HG03575 (cell line): ENCODE results near the gene FARS2.
"Not testable (repeated sequence)": the region's sequence is repeated elsewhere in the genome, so short reads cannot be mapped to it uniquely, and the experiment has no call there.

ENCODE experiments used
- ATAC-seq: cut with Tn5 transposase; IDR thresholded peaks from one replicate; pipeline ENCODE4 v1.9.1; 2021; ENCODE audit not compliant: unreplicated experiment, insufficient number of reproducible peaks, low FRiP score; ENCODE audit errors: extremely low read depth

The FARS2 gene

GRCh38 chr6:5679270-5679669 lies 418.0 kb downstream of the FARS2 start:
- no peak for ATAC-seq

DNA sequence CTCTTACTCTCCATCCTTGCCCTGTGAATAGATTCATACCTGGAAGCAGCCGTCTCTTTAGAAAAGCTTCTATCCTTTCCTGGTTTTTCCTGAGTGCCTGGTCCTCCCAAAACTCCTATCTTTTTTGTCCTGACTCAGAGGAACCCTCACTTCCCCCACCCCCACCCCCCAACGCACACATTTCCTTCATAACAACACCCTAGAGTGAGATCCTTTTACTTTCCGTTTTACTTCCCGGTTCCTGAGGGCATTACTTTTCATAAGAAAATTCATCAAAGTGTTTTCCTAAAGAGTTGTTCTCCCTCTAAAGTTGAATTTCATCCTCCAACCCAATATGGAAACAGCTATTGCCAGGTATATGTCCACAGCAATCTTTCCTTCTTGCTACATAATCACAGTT lies 418.4 kb downstream of the FARS2 start:
- ATAC-seq = no peak

DNA sequence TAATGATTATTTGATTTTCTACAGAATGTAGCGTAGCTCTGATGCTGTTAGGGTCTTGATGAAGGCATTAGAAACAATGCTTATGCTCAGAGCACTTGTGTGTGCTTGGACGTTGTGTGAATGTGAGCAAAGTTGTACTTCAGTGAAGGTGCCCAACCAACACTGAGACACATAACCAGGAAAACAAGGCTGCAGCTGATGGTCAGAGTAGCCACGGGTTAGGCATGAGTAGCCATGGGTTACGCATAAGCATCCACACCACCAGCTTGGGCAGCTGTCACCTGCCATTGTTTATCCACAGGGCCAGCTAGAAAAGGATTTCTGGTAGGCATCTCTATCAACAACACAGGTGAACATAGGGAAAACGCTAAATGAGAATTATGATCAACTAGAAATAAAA lies 418.8 kb downstream of the FARS2 start:
- no peak for ATAC-seq

DNA sequence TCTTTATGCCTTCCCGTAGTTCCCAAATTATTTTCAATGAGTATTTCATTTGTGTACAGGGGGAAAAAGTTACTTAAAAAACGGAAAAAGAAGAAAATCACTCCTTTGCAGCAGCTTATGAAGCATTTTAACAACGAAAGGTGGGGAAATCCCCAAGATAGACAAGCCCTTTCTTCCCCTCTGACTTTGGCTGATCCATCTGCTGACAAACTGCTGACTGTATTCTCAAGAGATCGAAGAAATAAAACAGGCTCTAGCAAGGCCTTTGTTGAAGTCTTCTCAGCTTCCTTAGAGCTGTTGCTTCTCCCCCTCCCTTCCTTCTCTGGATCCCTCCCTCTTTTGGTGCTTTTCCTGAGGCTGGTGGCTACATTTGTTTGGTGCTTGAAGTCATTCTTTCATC lies 420.2 kb downstream of the FARS2 start:
- no peak for ATAC-seq

DNA sequence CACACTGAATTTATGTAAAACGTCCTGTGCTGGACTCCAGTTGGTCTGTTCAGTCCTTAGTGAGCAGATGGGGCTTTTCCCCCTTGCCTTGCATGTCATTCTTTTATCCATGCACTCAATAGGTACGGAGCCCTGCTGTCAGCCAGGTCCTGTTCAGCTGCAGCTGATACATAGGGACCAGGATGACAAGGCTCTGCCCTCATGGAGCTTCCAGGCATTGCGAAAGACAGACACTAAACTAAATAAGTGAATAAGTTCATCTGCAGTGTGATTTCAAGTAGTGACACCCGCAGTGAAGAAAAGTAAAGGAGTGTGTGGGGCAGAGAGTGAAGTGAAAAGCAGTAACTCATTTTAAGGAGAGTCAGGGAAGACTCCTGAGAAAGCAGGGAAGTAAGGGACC lies 421.2 kb downstream of the FARS2 start:
- ATAC-seq = no peak

- ATAC-seq = not testable (repeated sequence)
Measured at GRCh38 chr6:5683747-5684146, 422.4 kb downstream of the FARS2 start.

GRCh38 chr6:5684320-5685053 lies 423.2 kb downstream of the FARS2 start:
- no peak for ATAC-seq

DNA sequence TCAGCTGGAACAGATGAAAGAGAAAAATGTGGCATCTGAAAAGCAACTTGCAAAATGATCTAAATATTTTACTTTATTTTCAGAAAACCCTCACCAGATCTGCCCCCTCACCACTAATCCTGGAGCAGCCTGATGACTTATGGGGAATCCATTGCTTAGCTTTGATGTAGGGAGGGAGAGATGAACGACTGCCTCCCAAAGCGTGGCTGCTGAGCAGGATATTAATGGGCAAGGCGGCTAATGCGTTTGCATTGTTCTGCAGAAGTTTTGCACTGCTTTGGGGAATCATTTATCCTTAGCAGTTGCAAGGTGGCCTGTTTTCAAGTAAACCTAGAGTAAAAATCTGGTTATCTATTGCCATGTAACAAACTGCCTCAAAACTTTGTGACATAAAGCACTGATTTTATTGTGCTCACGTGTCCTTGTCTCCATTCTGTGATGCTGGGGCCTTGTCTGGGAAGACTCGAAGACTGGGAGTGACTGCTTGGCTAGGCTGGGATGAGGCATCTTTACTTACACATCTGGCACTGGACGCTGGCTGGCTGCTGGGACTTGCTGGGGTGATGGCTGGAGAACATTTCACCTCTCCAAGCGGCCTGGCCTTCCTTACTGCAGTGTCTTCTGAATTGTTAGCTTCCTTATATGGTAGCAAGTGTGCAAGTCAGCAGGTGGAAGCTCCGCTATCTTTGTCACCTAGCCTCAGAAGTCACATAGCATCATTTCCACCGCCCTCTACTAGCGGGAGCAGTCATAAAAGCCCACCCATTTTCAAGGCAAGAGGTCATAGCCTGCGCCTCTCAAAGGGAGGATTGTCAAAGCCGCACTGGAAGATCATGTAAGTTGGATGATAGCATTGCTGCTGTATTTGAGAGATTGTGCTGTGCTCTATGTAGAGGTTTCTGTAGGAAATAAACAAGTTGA lies 432.2 kb downstream of the FARS2 start:
- ATAC-seq = no peak

DNA sequence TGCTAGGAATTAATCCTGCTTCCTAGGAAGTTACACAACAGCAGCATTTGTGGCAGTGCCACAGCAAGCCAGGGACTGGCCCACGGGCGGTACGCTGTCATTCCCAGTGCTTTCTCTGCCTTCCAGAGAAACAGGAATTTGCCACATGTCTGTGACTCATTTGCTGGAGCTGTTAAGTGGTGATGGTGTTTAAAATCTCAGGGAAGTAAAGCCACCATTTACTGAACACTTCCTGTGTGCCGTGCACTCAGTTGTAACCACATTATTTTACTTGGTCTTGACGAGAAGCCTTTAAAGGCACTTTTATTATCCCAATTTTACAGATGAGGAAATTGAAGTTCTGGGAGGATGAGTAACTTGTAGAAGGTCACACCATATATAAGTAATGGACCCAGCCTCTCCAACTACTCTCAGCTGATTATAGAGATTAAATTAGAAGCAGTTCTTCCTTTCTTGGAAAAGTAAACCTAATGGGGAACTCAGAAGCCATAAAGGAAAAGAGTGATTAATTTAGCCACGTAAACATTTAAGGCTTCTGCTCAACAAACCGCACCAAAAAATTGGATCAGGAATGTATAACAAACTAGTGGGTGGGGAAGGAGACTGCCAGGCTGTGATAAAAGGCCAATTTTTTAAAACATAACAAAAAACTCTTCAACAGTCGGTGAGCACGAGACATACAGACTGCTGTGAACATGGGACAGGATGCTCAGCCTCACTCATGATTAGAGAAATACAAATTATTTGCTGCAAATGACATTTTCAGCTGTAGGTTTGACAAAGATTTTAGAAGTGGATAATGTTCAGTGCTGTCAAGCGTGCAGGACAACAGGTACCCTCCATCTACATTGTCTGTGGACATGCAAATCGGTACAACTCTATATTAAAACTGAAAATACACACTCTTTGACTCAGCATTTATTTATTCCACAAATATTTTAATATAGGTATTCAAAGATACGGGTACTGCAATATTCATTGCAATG lies 434.2 kb downstream of the FARS2 start:
- no peak for ATAC-seq

DNA sequence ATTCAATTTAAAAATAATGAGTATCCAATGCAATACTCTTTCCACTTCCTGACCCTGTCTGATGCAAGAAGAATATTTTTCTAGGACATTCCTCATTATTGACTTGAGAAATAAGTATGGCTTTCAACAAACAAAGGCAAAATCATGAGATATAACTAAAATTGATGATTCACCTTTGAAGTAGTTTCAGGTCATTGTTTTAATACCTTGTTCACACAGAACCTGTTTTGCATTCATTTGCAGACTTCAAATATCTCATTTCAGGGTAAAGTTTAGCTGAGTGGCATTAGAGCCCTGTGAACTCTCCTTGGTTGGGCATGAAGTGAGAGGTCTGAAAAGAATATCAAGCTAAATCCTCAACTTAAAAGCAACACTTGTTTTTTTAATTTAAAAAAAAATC lies 436.2 kb downstream of the FARS2 start:
- no peak for ATAC-seq

GRCh38 chr6:5698318-5698717 lies 437.0 kb downstream of the FARS2 start:
- ATAC-seq = no peak

GRCh38 chr6:5699064-5699463 lies 437.8 kb downstream of the FARS2 start:
- ATAC-seq = not testable (repeated sequence)

GRCh38 chr6:5701174-5701573 lies 439.9 kb downstream of the FARS2 start:
- ATAC-seq = no peak

DNA sequence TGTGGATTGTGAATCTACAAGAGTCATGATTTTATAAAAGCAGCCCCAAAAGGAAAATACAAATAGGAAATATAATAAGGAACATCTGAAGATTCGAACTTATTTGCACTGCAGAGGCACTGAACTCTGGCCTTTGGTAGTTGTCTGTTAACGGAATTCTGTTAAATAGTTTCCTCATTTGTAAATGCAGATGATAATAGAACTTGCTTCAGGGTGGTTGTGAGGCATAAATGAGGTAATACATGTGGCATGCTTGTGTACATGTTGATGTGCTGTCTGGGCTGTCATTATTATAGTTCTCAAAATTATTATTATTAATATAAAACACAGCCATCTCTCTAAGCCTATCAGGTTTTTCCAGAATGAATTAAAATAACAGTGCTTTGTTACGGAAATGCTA lies 443.4 kb downstream of the FARS2 start:
- ATAC-seq = no peak

DNA sequence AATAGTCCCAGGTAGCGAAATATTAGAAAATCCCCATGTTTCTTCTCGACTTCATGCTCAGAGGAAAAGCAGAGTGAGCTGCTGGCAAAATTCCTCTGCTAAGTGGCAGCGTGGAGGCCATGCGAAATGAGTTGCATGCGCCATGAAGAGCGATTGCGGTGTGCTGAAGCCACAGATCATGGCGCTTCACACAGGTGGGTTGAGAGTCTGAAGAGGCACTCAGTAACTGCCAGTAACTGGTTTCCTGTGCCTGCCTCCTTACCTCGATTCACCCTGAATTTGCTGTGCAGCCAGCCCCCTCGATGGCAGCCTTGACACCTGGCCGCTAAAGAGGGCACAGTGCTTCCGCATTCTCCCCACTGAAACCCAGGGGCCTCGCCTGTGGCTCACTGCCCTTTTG lies 443.9 kb downstream of the FARS2 start:
- ATAC-seq = no peak

DNA sequence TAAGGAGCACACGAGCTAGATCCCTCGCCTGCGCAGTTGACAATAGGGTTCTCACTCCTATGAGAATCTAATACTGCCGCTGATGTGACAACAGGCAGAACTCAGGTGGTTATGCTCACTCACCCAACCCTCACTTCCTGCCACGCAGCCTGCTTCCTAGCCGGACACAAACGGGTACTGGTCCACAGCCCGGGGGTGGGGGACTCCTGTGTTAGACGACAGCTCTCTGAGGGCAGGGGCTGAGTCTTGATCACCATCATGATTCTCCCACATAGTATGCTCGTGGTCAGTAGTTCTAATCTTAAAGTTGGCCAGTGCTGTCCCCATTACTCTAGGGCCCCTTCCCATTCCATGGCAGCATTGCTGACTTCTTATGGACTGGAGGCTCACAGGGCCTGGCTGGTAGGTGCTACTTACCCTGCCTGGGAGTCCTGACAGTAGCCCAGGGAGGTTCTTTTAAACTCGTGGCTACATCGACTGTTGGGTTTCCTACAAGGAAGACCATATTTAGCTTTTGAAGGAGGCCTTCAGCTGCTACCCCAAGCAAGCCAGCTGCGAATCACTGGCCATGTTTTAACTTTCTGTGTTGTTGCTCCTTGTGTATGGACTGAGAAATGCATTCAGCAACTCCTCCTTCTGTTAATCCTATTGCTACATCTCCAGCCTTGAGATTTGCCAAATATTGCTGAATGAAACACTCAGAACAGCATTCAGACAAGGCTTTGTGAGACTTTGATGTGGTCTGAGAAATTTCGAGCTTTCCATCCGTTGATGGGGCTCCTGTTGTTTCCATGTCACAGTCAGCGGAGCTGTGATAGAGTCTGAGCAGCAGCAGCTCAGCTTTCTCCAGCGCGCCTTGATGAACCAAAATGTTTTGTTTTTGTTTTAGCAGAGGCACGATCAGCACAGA lies 445.1 kb downstream of the FARS2 start:
- no peak for ATAC-seq

GRCh38 chr6:5707281-5708045 lies 446.1 kb downstream of the FARS2 start:
- ATAC-seq = no peak

DNA sequence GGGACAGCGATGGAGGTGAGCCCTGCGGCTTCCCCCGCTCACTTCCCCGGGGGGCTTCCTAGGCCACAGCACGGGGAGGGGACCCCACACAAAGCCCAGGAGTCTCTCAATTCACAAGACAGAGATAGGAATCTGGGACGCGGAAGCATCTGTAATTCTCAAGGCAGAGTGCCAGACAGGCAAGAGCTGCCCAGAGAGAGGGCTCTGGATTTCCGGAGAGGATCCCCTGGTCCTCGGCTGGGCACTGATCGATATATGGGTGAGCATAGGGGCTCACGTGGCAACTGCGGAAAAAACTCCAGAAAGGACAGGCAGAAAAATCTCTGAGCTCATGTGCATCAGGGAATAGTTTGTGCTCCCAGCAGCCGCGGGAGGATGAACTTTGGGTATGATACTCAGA lies 449.2 kb downstream of the FARS2 start:
- ATAC-seq = no peak
